GM19240 (cell line): Measurements from ENCODE around the gene ANKS1B.

Source experiments
- DNase-seq: peaks from one replicate; pipeline ENCODE4 v3.0.0; 2011; ENCODE audit warnings: low spot score; ENCODE audit not compliant: insufficient read length

Gene ANKS1B

GRCh38 chr12:98698603-98699463 lies 1285.9 kb downstream of the ANKS1B start:
- DNase-seq: peak; percentile 15

GRCh38 chr12:98697209-98697608 lies 1287.5 kb downstream of the ANKS1B start:
- DNase-seq: no peak

- no peak for DNase-seq
Measured at GRCh38 chr12:98696036-98696646, 1288.6 kb downstream of the ANKS1B start.

- DNase-seq: no peak
Measured at GRCh38 chr12:98691351-98691750, 1293.4 kb downstream of the ANKS1B start.

- no peak for DNase-seq
Measured at GRCh38 chr12:98686603-98687002, 1298.1 kb downstream of the ANKS1B start.
